HG03064 (cell line): ENCODE data around the gene DCPS.
"Not testable (repeated sequence)": the region's sequence is repeated elsewhere in the genome, so short reads cannot be mapped to it uniquely, and the experiment has no call there.

ENCODE experiments used
- ATAC-seq: cut with Tn5 transposase; IDR thresholded peaks from one replicate; pipeline ENCODE4 v1.9.1; 2021; ENCODE audit warnings: low read depth; ENCODE audit not compliant: unreplicated experiment

The DCPS gene

GRCh38 chr11:126378763-126379162, 74.9 kb downstream of the DCPS start:
- ATAC-seq, result no peak

- ATAC-seq, result no peak
Observed at GRCh38 chr11:126380909-126381308, 77.0 kb downstream of the DCPS start.

- not testable (repeated sequence) for ATAC-seq
Observed at GRCh38 chr11:126381960-126382359, 78.1 kb downstream of the DCPS start.

GRCh38 chr11:126382641-126383040, 78.8 kb downstream of the DCPS start:
- not testable (repeated sequence) for ATAC-seq

GRCh38 chr11:126383339-126384335, 79.8 kb downstream of the DCPS start:
- ATAC-seq, result no peak

- no peak for ATAC-seq
Observed at GRCh38 chr11:126384449-126385070, 80.7 kb downstream of the DCPS start.

- no peak for ATAC-seq
Observed at GRCh38 chr11:126385991-126386728, 82.3 kb downstream of the DCPS start.

- ATAC-seq, result not testable (repeated sequence)
Observed at GRCh38 chr11:126386729-126387071, 82.8 kb downstream of the DCPS start.

- ATAC-seq, result no peak
Observed at GRCh38 chr11:126387857-126388256, 84.0 kb downstream of the DCPS start.

- ATAC-seq, result no peak
Observed at GRCh38 chr11:126390272-126390867, 86.5 kb downstream of the DCPS start.

- no peak for ATAC-seq
Observed at GRCh38 chr11:126391286-126391954, 87.6 kb downstream of the DCPS start.

- ATAC-seq, result no peak
Observed at GRCh38 chr11:126391970-126392632, 88.2 kb downstream of the DCPS start.

- no peak for ATAC-seq
Observed at GRCh38 chr11:126392633-126393013, 88.8 kb downstream of the DCPS start.

GRCh38 chr11:126393143-126393542, 89.3 kb downstream of the DCPS start:
- no peak for ATAC-seq

- ATAC-seq, result no peak
Observed at GRCh38 chr11:126394036-126394435, 90.2 kb downstream of the DCPS start.

- not testable (repeated sequence) for ATAC-seq
Observed at GRCh38 chr11:126394634-126395072, 90.8 kb downstream of the DCPS start.
